Stimulated activated CD4-positive, alpha-beta T cell treated with anti-CD3 and anti-CD28 coated beads, TNF-alpha, amount 100 ng/mL, for 48 hours (primary cell): Measurements from ENCODE around the gene DNAJC1.
"Not testable (repeated sequence)": the region's sequence is repeated elsewhere in the genome, so short reads cannot be mapped to it uniquely, and the experiment has no call there.

Source experiments
- DNase-seq, 3 donors: peaks; one replicate each; pipeline ENCODE4 v3.0.0-alpha.2; 2020; ENCODE audit warnings: low read depth in 3 of 3

DNAJC1 gene

DNA sequence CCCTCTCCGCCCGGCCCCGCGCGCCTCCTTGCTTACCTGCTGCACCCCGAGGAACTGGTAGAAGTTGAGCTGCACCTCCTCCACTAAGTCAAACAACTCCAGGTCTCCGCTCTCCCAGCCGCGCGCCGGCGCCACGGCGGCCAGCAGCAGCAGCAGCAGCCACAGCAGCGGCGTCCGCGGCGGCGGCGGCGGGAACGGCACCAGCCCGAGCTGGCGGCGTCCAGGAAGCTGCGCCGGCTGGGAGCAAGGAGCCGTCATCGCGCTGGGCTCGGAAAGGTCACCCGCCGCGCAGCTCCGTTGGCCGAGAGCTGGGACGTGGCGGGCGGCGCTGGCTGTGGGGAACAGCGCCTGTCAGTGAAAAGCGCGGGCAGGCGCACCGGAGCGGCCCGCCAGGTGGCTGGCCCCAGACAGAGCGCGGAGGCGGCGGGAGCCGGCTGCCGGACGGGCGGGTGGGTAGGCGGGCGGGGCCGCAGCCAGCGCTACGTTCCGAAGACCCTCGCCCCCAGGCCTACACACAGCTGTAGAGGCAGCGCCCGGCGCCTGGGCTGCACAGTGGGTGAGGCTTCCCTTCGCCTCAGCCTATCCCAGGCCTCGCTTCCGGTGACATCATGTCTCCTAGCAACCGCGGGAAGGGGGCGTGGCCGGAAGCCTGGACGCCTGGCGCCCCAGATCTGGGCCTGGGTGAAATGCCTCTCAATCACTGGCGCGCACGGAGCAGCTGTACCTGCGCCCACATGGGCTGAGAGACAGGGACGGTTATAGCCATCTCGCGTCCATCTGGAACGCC lies at the start of gene DNAJC1:
DNAJC1 (minus strand) TSS at position 554 of the 787 bp plus-strand sequence; CDS start at position 258, 296 bp downstream.
- peak; percentile 96 to 98 (median 97) for DNase-seq

- DNase-seq: no peak
Measured at GRCh38 chr10:22053048-22053447, 49.5 kb upstream of the DNAJC1 start.

DNA sequence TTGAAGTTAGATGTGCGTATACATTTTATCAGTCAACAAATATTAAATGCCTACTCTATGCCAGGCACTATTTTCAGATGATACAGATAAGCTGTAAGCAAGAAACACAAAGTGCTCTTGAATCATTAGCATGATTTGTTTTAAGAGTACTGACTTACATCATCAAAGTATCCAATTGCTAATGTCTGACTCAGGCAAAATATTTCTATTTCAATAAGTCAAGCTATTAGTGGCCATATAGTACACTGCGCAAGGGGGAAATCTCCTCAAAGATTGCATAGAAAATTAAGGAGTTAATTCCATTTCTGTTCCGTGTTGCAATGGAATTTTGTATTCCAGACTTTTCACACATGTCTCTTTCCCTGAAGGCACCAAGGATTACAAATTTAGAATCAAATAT lies 46.1 kb upstream of the DNAJC1 start:
- DNase-seq: no peak

DNA sequence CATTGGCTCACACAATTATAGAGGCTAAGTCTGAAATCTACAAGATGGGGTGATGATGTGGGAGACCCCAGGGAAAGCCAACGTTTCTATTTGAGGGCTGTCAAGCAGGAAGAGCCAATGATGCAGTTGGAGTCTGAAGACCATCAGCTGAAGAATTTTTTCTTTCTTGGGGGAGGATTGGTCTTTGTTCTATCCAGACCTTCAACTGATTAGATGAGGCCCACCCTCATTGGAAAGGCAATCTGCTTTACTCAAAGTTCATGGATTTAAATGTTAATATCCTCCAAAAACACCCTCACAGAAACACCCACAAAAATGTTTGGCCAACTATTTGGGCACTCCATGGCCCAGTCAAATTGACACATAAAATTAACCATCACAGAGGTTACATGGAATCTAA lies 44.3 kb upstream of the DNAJC1 start:
- no peak for DNase-seq

DNA sequence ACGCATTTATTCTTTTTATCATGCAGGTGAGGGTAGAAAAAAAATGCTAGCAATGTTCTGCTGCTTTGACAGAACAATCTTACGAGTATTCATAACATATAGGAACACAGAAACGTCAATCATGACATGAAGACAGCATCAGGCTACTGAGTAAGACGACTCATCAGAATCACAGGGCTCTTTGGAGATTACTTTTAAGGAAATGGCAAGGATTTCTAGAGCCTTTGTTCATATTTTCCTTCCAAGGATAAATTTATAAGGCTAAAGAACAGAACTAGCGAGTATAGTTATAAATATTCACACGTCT lies 39.8 kb upstream of the DNAJC1 start:
- DNase-seq: no peak

GRCh38 chr10:22042557-22043326 lies 39.2 kb upstream of the DNAJC1 start:
- no peak for DNase-seq

- DNase-seq: no peak
Measured at GRCh38 chr10:22034333-22034732, 30.8 kb upstream of the DNAJC1 start.

DNA sequence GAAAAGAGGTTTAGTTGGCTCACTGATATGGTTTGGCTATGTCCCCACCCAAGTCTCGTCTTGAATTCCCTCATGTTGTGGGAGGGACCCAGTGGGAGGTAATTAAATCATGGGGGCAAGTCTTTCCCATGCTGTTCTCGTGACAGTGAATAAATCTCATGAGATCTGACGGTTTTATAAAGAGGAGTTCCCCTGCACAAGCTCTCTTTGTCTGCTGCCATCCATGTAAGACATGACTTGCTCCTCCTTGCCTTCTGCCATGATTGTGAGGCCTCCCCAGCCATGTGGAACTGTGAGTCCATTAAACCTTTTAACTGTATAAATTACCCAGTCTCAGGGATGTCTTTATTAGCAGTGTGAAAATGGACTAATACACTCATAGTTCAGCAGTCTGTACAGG lies 28.7 kb upstream of the DNAJC1 start:
- DNase-seq: not testable (repeated sequence)

DNA sequence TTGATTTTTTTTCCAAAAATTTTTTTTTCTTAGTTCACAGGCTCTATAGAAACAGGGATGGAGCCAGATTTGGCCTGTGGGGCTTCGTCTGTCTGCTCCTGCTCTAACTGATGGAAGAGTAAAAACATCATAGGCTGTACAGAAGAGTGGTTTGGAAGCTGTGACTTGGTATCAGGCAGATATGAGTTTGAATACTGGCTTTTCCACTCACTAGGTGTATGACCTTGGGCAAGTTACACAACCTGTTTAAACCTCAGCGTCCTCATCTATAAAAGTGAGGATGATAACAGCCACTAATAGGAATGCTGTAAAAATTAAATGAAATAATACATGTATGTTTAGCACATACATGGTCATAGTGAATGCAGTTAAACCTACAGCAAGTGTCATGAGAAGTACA lies 26.9 kb upstream of the DNAJC1 start:
- DNase-seq: no peak

DNA sequence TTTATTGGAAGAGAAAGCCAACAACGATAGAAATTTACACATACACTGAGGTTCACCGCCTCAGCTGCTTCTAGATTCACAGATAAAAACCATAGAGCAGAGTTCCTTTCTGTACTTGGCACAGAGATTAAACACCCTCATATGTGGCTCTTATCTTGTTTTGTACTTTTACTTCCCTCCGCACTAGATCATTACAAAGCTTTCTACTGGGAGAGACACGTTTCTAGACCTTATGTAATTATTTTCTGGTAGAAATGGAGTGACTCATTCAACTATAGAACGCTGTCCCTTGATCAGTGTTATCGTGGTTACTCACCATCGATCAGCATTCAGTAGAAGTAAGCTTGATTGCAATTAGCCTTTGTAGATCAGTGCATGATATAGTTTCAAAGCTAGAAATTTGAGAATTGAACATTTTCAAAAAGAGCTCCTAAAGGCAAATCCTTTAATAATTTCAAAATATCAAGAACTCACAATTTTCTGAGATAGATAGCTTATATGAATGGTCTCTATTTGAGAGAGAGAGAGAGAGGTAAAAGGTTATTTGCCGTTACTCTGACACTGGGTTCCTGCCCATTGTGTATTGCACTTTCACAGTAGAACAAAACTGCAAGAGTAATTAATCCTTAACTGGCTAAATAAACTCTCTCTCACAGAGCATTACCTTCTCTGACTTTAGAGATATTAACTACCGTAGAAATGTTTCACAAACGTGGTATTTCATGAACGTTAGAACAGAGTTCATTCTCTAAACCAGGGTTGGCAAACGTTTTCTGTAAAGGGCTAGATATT lies 26.1 kb upstream of the DNAJC1 start:
- DNase-seq: no peak

- no peak for DNase-seq
Measured at GRCh38 chr10:22027364-22028238, 24.1 kb upstream of the DNAJC1 start.

DNA sequence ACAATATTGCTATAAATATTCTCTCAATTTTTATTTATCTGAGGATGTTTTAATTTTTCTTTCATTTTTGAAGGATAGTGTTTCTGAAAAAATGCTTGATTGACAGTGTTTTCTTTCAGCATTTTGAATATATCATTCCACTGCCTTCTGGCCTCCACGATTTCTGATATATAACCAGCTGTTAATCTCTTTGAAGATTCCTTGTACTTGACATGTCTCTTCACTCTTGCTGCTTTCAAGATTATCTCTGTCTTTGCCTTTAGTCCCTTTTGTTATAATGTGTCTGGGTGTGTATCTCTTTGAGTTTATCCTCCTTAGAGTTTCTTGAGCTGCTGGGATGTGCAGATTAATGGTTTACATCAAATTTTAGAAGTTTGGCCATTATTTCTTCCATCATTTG lies 22.8 kb upstream of the DNAJC1 start:
- no peak for DNase-seq

- DNase-seq: no peak
Measured at GRCh38 chr10:22023508-22023907, 20.0 kb upstream of the DNAJC1 start.

GRCh38 chr10:22022257-22023032 lies 18.9 kb upstream of the DNAJC1 start:
- DNase-seq: peak; percentile 15 to 56 (median 30)

DNA sequence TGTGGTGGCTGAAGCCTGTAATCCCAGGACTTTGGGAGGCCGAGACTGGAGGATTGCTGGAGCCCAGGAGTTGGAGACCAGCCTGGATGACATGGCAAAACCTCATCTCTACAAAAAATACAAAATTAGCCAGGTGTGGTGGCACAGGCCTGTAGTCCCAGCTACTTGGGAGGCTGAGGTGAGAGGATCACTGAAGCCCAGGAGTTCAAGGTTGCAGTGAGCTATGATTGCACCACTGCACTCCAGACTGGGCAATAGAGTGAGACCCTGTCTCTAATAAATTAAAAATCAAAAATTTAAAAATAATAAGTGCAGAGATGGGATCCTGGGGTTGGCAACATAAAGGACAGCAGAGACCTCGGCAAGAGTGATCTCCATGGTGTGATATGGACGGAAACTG lies 17.6 kb upstream of the DNAJC1 start:
- DNase-seq: not testable (repeated sequence)

DNA sequence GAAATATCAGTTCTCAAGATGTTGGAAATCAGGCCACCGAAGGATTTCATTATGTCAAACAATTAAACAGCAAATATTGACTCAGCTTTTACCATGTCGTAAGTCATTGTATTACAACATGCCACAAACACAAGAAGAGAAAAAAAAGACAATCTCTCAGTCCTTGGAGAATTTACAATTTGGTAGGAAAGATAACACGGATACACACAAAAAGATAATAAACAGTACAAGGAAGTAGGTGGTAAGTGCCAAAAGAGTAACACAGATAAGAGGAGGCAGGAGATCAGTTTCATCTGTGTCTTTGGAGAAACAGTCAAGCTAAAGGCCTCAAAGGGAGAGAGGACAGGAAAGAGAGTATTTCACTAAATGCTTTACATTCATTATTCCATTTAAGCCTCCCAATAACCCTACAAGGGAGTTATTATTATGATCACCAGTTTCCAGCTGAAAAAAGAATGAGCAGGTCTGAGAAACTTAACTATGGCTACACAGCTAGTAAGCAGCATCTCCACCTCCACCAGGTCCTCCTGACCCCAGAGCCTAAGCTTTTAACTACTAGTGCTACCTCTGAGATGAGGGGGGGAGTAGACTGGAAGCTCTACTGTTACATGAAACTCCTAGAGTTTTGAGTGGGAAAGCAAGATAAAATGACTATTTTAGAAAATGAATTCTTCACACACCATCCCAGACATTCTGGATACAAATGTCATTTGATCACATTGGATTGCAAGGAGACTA lies 13.9 kb upstream of the DNAJC1 start:
- no peak for DNase-seq

DNA sequence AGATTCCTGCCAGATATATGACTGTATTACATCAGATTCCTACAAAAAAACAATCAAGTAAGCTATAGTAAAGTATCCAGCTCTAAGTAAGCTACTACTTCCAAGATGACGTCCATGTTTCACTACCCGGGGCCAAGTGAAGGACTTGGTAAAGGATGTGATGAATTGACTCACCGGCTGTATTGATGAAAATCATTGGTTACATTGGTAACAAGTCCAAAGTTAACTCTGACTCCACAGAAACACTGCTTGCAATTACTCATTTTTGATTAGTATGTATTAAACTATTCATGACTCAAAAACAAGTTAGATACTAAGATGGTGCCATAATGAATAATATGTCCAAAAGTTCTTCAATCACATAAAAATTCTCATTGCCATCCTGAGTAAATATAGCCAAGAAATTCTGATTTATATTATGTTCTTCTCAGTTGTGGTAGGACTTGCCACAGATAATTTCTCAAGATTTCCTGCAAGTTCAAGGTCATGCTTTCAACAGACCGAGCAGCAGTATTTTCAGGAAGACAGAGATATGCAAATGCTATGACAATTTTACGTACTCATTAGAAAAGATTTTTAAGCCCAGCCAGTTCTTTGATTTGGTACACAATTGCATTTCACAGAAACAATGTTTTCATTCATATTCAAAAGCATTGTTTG lies 12.6 kb upstream of the DNAJC1 start:
- no peak for DNase-seq

DNA sequence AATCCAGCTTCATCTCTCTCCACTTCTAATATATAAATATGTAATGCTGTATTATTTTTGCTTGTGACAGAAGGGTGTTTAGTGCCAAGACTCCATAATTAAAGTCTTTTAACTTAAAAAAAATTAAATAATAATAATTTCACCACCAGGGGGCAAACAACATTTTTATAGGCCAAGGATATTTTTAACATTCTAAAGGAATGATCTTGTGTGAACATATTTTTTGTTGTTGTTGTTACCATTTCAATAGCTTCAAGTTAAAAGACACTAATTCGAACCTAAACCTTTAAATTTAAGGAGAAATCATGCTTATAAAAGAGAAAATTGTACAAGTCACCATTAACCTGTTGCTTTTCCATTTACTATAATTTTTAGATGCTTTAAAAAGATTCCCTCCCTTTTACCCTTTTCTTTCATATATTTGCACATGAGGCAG lies 7.5 kb upstream of the DNAJC1 start:
- no peak for DNase-seq

DNA sequence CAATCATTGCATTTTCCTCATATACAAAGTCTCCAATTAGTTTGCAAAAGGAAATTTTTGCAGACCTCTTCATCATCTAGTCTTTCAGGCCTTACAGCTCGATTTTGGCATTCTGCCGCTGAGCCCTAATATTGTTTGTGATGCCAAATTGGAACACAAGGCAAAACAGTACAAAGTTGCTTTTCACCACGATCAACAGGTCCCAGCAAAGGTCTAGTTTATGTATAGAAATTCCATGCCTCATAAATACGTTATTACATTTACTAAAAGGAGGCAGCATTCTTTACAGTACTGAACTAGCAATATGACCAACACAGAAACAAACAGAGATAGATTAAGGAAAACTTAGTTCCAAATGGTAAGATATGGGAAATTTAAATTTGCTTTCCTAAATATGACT lies 7.0 kb upstream of the DNAJC1 start:
- no peak for DNase-seq
